HS-27A (cell line): ENCODE measurements around the gene NFAT5.
A peak's percentile ranks its signal among the peaks of the same experiment; 100 is the strongest.
"Not testable (repeated sequence)": the region's sequence is repeated elsewhere in the genome, so short reads cannot be mapped to it uniquely, and the experiment has no call there.

ENCODE experiments used
- DNase-seq: peaks from one replicate; pipeline ENCODE4 v3.0.0-alpha.2; 2012; ENCODE audit warnings: low read depth, missing footprints

Gene NFAT5

DNA sequence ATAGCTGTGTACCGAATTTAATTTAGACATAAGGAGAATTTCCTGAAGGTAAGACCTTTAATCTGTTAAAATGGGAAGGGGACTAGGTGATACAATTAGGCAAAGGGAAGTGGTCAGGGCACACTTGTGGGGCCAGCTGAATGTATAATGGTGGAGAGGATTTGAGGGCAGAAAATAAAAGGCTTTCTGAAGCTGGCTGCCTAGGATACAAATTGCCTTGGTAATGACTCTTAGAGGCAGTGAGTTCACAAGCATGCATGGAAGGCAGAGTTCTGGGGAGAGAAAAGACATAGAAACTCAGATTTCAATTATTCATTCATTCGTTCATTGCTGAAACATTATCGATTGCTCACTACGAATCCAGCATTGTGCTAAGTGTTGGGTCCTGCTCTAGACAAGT is 12.4 kb upstream of the NFAT5 start:
- DNase-seq, result no peak

- DNase-seq, result no peak
These were observed 11.3 kb upstream of the NFAT5 start for GRCh38 chr16:69554495-69554894.

- DNase-seq, result no peak
These were observed 10.3 kb upstream of the NFAT5 start for GRCh38 chr16:69555437-69555836.

GRCh38 chr16:69555867-69556266 is 9.9 kb upstream of the NFAT5 start:
- no peak for DNase-seq

DNA sequence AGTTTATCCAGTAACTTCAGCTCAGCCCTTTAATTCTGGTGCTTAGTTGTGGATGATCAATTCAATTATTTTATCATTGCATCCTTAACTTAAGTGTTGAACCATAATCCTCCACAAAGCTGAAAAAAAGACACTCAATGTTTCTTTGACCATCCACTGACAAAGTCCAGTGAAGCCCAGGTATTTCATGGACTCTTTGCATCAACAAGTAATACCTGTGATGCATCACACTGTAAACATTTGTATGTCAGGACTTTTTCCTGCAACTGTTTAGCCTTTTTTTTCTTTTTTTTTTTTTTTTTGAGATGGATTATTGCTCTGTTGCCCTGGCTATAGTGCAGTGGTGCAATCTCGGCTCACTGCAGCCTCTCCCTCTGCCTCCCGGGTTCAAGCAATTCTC is 6.6 kb upstream of the NFAT5 start:
- DNase-seq, result no peak

DNA sequence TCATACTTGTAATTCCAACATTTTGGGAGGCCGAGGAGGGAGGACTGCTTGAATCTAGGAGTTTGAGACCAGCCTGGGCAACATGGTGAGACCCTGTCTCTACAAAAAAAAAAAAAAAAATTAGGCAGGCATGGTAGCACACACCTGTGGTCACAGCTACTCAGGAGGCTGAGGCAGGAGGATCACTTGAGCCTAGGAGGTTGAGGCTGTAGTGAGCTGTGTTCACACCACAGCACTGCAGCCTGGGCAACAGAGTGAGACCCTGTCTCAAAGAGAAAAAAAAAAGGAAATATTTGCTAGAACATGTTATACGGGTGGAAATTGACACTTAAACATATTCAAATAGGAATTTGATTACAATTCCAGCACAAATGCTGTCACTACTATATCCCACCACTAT is 4.4 kb upstream of the NFAT5 start:
- DNase-seq, result not testable (repeated sequence)

- DNase-seq, result no peak
These were observed 3.9 kb upstream of the NFAT5 start for GRCh38 chr16:69561901-69562300.

- no peak for DNase-seq
These were observed 3.0 kb upstream of the NFAT5 start for GRCh38 chr16:69562813-69563212.

DNA sequence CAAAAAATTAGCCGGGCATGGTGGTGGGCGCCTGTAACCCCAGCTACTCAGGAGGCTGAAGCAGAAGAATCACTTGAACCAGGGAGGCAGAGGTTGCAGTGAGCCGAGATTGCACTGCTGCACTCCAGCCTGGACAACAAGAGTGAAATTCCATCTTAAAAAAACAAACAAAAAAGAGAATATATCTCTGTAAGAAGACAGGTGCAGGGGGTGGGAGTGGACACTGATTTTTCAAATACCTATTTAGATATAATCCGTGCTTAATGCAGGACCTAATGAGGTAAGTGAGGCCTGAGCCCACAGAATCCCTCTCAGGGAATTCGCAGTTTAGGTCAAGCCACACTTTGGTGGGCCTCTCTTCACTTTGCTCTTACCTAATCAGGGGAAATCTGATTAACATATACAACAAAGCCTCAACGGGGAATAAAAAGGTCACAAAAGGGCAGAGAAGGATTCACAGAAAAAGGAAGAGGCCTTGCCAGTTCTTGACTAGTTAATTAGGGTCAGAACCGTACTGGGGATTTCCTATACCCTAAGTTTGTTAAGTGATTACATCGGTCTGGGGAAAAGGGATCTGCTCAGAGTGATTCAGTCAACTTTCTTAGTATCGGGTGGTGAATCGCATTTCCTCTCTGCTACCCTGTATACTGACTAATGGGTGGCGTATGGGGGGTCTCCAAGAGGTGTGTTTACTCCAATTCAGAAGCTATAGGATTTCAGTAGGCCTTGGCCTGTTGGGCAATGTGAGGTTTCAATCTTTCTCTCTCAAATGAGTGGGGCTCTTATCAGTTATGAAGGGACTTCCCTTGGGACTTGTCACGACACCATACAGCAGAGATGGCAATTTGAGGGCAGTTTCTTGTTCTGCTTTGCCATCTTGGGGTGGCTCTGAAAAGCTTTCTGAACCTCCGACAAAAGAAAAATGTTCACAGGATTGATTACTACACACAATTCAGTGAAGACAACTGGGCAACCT is 1.9 kb upstream of the NFAT5 start:
- no peak for DNase-seq

- DNase-seq, result no peak
These were observed 708 bp upstream of the NFAT5 start for GRCh38 chr16:69564845-69565670.

DNA sequence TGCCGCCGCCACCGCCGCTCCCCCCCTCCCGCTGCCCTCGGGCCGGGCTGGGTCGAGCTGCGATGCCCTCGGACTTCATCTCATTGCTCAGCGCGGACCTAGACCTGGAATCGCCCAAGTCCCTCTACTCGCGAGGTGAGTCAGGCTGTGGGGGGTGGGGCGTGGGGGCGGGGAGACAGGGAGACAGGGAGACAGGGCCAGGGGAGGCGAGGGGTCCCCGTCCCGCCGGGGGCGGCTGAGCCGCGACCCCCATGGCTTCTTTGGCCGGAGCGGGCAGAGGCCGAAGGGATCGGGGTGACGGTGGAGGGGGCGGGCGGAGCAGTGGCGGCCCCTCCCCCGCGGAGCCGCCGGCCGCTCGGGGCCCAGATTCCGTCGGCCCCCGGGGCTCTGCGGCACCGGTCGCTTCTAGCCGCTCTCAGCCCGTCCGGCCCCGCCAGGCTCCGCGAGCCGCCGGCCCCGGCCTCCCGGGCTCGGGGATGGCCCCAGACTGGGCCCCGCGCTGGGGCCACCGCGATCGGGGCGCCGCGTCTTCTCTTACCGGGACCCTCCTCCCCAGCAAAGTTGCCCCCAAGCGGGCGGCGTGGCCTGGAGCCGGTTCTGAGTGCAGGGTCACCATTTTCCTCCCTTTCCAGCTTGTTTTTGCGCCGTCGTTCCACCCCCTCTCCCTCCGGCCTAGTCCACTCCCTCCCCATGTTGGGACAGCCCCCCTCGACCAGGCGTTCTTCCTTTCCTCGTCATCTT is 644 bp downstream of the NFAT5 start:
- DNase-seq, result peak; percentile 67

- DNase-seq, result no peak
These were observed 1.4 kb downstream of the NFAT5 start for GRCh38 chr16:69566981-69567680.

DNA sequence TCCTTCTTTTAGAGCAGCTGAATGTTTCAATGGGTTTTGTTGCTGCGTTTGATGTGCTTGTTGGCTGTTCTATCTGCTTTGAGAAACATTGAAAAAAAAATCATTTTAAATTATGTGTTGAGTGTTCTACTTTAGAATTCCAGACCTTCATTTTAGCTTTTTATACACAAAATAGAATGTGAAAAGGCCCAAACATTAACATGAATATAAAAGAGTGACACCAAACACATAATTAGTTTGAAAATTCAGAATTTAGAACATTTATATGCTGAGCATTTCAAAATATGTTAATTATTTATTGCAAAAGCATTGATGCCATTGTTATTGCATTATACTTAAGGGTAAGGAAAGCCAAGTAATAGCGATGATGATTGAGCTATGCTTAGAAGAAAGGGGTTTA is 2.9 kb downstream of the NFAT5 start:
- DNase-seq, result no peak

DNA sequence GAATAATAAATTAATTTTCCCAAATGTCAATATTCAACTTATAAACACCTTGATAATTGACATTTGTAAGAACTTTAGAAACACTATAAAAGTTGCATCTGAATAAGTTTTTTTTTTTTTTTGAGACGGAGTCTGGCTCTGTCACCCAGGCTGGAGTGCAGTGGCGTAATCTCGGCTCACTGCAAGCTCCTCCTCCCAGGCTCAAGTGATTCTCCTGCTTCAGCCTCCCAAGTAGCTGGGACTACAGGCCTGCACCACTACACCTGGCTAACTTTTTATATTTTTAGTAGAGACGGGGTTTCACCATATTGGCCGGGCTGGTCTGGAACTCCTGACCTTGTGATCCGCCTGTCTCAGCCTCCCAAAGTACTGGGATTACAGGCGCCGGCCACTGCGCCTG is 13.0 kb downstream of the NFAT5 start:
- DNase-seq, result not testable (repeated sequence)

- no peak for DNase-seq
These were observed 14.2 kb downstream of the NFAT5 start for GRCh38 chr16:69579783-69580481.

- DNase-seq, result no peak
These were observed 15.5 kb downstream of the NFAT5 start for GRCh38 chr16:69581297-69581696.

DNA sequence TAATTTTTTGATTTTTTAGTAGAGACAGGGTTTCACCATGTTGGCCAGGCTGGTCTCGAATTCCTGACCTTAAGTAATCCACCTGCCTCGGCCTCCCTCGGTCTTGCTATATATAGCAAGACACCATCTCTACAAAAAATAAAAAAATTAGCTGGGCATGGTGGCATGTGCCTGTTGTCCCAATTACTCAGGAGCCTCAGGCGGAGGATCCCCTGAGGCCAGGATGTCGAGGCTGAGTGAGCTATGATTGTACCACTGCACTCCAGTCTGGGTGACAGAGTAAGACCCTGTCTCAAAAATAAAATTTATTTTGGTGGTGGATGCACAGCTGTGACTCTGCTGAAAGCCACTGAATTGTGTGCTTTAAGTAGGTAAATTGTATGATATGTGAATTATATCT is 18.7 kb downstream of the NFAT5 start:
- DNase-seq, result not testable (repeated sequence)

- no peak for DNase-seq
These were observed 23.9 kb downstream of the NFAT5 start for GRCh38 chr16:69589434-69590269.

DNA sequence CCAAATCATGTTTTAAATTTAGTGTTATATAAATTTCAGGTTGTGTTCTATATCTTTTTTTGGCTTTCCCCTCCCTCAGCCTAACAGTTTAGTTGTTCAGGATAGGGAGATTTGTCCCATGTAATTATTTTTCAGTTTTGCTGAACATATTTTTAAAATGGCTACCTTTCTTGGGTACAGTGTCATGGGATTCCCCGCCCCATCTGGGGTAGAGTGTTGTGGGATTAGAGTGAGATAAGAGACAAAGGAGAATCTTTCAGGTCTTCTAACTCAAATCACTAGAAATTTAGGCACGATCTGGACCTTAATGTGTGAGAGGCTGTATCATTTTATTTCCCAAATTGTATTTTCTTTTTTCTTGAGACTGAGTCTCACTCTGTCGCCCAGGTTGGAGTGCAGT is 24.8 kb downstream of the NFAT5 start:
- no peak for DNase-seq

DNA sequence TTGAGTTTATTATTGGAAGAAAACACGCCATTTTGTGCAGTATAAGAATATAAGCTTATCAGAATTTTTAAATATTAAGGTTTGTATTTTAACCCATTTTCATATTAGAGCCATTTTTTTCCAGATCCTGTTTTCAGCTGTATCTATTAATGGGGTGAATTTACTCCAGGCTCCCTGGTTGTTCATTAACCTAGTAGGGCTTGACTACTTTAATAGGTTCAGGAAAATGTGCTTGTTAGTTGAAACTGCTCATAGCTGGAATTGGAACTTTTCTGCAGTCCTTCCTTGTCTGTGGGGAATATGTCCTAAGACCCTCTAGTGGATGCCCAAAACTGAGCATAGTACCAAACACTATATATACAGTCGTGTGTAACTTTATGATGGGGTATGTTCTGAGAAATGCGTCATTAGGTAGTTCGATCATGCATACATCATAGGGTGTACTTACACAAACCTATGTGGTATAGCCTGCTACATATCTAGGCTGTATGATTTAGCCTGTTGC is 28.0 kb downstream of the NFAT5 start:
- no peak for DNase-seq
